Measurements from ENCODE around the gene GOLGA1. TPM values are rescaled to one million over a fixed set of nuclear protein-coding genes. Genes with fewer than 3 reads are reported as not detected.

GOLGA1 gene
- polyA plus RNA-seq, 1 donor from 2014 or later = 15.3 TPM

- H3K9ac ChIP-seq (ENCODE audit: low read length) = no peak overlapping the region
- no peak overlapping the region for H3K4me2 ChIP-seq (ENCODE audit: low read length)
- no peak overlapping the region for H3K27ac ChIP-seq (ENCODE audit: low read length)
- H4K20me1 ChIP-seq (ENCODE audit: insufficient read depth) = no peaks in the 10 kb centered on the region
- H3K36me3 ChIP-seq (ENCODE audit: insufficient read depth, low read length) = peaks cover 9% of the 10 kb centered on the region
- no peaks in the 10 kb centered on the region for H3K9me3 ChIP-seq (ENCODE audit: low read length)
- no peaks in the 10 kb centered on the region for H3K9me2 ChIP-seq (ENCODE audit: insufficient read depth, low read length)
- H3K79me2 ChIP-seq (replicated peaks; ENCODE audit: insufficient read depth, low read length) = no peaks in the 10 kb centered on the region
- no peaks in the 10 kb centered on the region for H3F3A ChIP-seq (ENCODE audit: insufficient read depth, low read length, poor library complexity, severe bottlenecking)
- no peak overlapping the region for H3K4me3 ChIP-seq (ENCODE audit: low read length)
- TF ChIP-seq TAF1 (IDR thresholded peaks at IDR 0.05; ENCODE audit: low read depth) = no peak
- no peaks in the 10 kb centered on the region for H3K27me3 ChIP-seq (ENCODE audit: insufficient read depth, low read depth, low read length)
- no peak overlapping the region for H2AFZ ChIP-seq (ENCODE audit: low read depth, low read length)
Measured at GRCh38 chr9:124932333-124932732, 8.6 kb downstream of the GOLGA1 start.

DNA sequence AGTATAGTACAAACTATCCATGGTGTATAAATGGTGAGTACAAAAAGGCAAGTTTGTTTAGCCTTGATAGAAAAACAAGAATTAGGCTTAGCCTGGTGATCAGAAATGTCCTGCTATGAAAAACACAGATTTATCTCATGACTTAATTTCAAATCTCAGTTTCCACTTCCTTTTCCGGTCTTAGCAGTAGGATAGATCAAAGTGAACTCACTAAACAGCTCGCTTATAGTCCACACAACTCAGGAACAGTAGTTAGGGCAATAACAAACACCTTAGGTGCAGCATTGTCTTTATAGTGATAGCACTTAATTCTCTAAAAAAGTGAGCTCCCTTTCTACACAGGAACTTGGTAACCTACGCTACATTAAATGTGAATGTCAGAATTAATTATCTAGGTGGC lies 11.4 kb downstream of the GOLGA1 start:
- Histone ChIP-seq H3K27me3 (ENCODE audit: insufficient read depth, low read depth, low read length) (no peaks in the 10 kb centered on the region), H4K20me1 (ENCODE audit: insufficient read depth) (no peaks in the 10 kb centered on the region), H3K9me2 (ENCODE audit: insufficient read depth, low read length) (no peaks in the 10 kb centered on the region), H3K27ac (ENCODE audit: low read length) (no peak overlapping the region), H3F3A (ENCODE audit: insufficient read depth, low read length, poor library complexity, severe bottlenecking) (no peaks in the 10 kb centered on the region), H3K4me2 (ENCODE audit: low read length) (no peak overlapping the region), H3K9me3 (ENCODE audit: low read length) (no peaks in the 10 kb centered on the region), H3K4me3 (ENCODE audit: low read length) (no peak overlapping the region), H3K36me3 (ENCODE audit: insufficient read depth, low read length) (no peaks in the 10 kb centered on the region), H3K79me2 (replicated peaks; ENCODE audit: insufficient read depth, low read length) (no peaks in the 10 kb centered on the region), H2AFZ (ENCODE audit: low read depth, low read length) (no peak overlapping the region), H3K9ac (ENCODE audit: low read length) (no peak overlapping the region)
- TF ChIP-seq RAD21 (conservative IDR thresholded peaks at IDR 0.05) (no peak), SMC3 (conservative IDR thresholded peaks at IDR 0.05; ENCODE audit: poor library complexity) (no peak), CTCF (IDR thresholded peaks at IDR 0.05; ENCODE audit: poor library complexity, severe bottlenecking) (no peak), MXI1 (conservative IDR thresholded peaks at IDR 0.05; ENCODE audit: poor library complexity, severe bottlenecking) (no peak), POLR2AphosphoS5 (IDR thresholded peaks at IDR 0.05) (no peak), REST (IDR thresholded peaks at IDR 0.05; ENCODE audit: borderline replicate concordance) (no peak), EP300 (conservative IDR thresholded peaks at IDR 0.05; ENCODE audit: poor library complexity, severe bottlenecking) (no peak), TAF1 (IDR thresholded peaks at IDR 0.05; ENCODE audit: low read depth) (no peak), EZH2 (IDR thresholded peaks at IDR 0.05; ENCODE audit: borderline replicate concordance, insufficient read depth, low read length, poor library complexity, severe bottlenecking) (no peak)

DNA sequence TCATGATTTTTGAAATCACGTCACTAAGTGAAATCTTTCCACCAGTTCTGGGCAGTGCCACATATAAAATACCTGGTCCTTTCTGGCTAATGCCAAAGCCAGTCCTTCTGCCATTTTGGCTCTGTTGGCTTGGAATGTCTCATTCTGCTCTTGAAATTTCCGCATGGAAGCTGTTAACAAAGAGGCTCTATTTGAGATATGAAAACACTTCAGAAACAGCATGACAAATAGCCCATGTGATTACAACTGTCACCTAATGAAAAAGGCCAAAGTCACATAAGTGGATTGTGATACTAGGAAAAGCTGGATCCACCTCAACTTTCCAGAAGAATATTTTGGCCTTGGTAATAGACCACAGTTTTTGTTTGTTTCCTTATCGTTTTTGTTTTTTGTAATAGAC lies 12.8 kb downstream of the GOLGA1 start:
- H2AFZ ChIP-seq (ENCODE audit: low read depth, low read length) = no peak overlapping the region
- no peak overlapping the region for H3K4me2 ChIP-seq (ENCODE audit: low read length)
- no peak overlapping the region for H3K9ac ChIP-seq (ENCODE audit: low read length)
- H3K36me3 ChIP-seq (ENCODE audit: insufficient read depth, low read length) = no peaks in the 10 kb centered on the region
- H3K9me2 ChIP-seq (ENCODE audit: insufficient read depth, low read length) = no peaks in the 10 kb centered on the region
- no peak overlapping the region for H3K27ac ChIP-seq (ENCODE audit: low read length)
- H3K27me3 ChIP-seq (ENCODE audit: insufficient read depth, low read depth, low read length) = no peaks in the 10 kb centered on the region
- H3F3A ChIP-seq (ENCODE audit: insufficient read depth, low read length, poor library complexity, severe bottlenecking) = no peaks in the 10 kb centered on the region
- H3K9me3 ChIP-seq (ENCODE audit: low read length) = no peaks in the 10 kb centered on the region
- H3K4me3 ChIP-seq (ENCODE audit: low read length) = no peak overlapping the region
- TF ChIP-seq RAD21 (conservative IDR thresholded peaks at IDR 0.05) (no peak), MXI1 (conservative IDR thresholded peaks at IDR 0.05; ENCODE audit: poor library complexity, severe bottlenecking) (no peak), TAF1 (IDR thresholded peaks at IDR 0.05; ENCODE audit: low read depth) (no peak), SMC3 (conservative IDR thresholded peaks at IDR 0.05; ENCODE audit: poor library complexity) (no peak), EP300 (conservative IDR thresholded peaks at IDR 0.05; ENCODE audit: poor library complexity, severe bottlenecking) (no peak), EZH2 (IDR thresholded peaks at IDR 0.05; ENCODE audit: borderline replicate concordance, insufficient read depth, low read length, poor library complexity, severe bottlenecking) (no peak), POLR2AphosphoS5 (IDR thresholded peaks at IDR 0.05) (no peak), CTCF (IDR thresholded peaks at IDR 0.05; ENCODE audit: poor library complexity, severe bottlenecking) (no peak), REST (IDR thresholded peaks at IDR 0.05; ENCODE audit: borderline replicate concordance) (no peak)
- no peaks in the 10 kb centered on the region for H3K79me2 ChIP-seq (replicated peaks; ENCODE audit: insufficient read depth, low read length)
- H4K20me1 ChIP-seq (ENCODE audit: insufficient read depth) = no peaks in the 10 kb centered on the region
